K562 treated with DMSO at 1 percent for 12 hours (cell line): ENCODE results near the gene TIGAR. TPM values are rescaled to one million over a fixed set of nuclear protein-coding genes. Genes with fewer than 3 reads are reported as not detected.

Experiments
- total RNA-seq: library from RNA; unstranded; fragments of 300-600 nt; gene quantifications from 2 replicates; pipeline ENCODE4 v1.2.3, GENCODE V29; 2022; ENCODE audit not compliant: insufficient read depth

Gene TIGAR, protein sequence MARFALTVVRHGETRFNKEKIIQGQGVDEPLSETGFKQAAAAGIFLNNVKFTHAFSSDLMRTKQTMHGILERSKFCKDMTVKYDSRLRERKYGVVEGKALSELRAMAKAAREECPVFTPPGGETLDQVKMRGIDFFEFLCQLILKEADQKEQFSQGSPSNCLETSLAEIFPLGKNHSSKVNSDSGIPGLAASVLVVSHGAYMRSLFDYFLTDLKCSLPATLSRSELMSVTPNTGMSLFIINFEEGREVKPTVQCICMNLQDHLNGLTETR
- 3.2 TPM in 1 of 2 replicates, not detected in the other for total RNA-seq

DNA sequence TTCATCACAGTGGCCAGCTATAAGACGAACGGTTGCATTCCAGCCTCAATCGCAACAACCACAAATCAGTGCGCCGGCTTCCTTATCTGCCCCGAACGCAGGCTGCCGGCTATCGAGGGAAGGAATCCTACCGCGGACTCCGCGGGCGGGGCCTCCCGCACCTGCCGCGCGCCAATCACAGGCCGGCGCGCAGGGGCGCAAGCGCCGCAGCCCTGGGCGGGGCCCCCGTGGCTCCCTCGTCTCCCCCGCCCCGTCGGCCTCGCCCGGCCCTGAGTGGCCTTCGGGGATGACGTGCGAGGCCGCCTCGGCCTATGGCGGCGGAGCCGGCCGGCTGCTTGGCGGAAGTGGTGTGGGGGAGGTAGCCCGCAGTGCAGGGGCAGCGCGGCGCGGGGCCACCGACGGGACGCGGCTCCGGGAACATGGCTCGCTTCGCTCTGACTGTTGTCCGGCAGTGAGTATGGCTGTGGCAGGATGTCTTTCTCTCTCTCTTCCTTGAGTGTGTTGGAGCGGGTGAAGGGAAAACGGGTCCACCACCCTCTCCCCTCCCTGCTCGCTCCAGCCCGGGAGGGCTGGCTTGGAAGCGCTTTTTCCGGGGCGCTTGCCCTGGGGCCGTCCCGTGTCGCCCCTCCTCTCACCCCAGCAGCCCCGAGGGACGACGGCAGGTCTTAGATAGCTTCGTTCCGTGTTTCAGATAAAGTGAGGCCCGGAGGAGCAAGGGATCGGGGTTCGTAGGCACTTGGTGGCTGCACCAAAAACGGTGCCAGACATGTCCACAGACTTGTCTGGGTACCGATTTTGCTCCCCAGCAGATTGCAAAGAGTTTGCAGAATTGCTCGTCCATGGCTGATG is at the start of gene TIGAR:
TSS of gene TIGAR (plus strand) at position 361 of the 849 bp plus-strand sequence. CDS start at position 420, 59 bp downstream.

DNA sequence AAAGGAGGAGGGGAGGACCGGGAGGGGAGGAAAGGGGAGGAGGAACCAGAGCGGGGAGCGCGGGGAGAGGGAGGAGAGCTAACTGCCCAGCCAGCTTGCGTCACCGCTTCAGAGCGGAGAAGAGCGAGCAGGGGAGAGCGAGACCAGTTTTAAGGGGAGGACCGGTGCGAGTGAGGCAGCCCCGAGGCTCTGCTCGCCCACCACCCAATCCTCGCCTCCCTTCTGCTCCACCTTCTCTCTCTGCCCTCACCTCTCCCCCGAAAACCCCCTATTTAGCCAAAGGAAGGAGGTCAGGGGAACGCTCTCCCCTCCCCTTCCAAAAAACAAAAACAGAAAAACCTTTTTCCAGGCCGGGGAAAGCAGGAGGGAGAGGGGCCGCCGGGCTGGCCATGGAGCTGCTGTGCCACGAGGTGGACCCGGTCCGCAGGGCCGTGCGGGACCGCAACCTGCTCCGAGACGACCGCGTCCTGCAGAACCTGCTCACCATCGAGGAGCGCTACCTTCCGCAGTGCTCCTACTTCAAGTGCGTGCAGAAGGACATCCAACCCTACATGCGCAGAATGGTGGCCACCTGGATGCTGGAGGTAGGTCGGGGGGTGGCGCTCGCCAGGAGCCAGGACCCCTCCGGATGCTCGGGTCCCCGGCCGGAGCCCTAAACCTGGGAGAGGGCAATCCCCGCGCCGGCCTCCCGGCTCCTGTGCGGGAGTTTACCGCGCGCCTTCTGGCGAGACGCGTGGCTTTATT is 47.2 kb upstream of the TIGAR start, which contains the start of gene CCND2:
TSS of gene CCND2 (plus strand) at position 111 of the 744 bp plus-strand sequence. CDS start at position 390, 279 bp downstream.

DNA sequence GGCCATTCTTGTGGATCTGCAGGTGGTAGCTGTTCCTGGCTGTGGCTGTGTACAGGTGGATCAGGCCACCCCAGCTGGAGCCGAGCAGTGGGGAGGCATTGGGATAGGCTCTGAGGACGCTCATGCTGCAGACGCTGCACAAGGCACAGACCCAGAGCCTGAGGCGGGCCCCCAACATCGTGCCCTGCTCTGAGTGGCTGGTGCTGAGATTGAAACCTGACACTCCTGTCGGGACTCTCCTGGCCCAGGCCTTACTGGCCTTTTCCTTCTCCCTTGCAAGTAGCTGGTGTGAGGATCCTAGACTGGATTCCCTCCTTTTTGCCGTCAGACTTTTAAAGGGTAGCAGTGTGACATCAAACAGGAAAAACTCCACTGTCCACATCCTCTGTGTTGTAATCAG is 58.4 kb downstream of the TIGAR start, which contains the start of gene FGF23:
TSS of gene FGF23 (minus strand) at position 308 of the 400 bp plus-strand sequence. CDS start at position 178, 130 bp downstream.

Other genes with a start within 250 kb of the TIGAR start
- 6.9 and 16.0 TPM in 2 replicates for gene CCND2, start 47.5 kb upstream of the TIGAR start, total RNA-seq
- gene FGF23, start 58.5 kb downstream of the TIGAR start, total RNA-seq: not detected in 2 replicates
- gene FGF6, start 124.6 kb downstream of the TIGAR start, total RNA-seq: not detected in 2 replicates
- gene RAD51AP1, start 217.7 kb downstream of the TIGAR start, total RNA-seq: 35.6 and 86.1 TPM in 2 replicates
- gene DYRK4, start 241.0 kb downstream of the TIGAR start, total RNA-seq: 6.9 and 14.7 TPM in 2 replicates